Activated CD8-positive, alpha-beta memory T cell treated with anti-CD3 and anti-CD28 coated beads, Interleukin-2, amount 50 U/mL, for 24 hours (primary cell): ENCODE data around the gene CPB1.
"Not testable (repeated sequence)": the region's sequence is repeated elsewhere in the genome, so short reads cannot be mapped to it uniquely, and the experiment has no call there.

ENCODE experiments used
- DNase-seq: peaks from one replicate; pipeline ENCODE4 v3.0.0-alpha.2; 2020; ENCODE audit errors: extremely low read depth

CPB1 gene

DNA sequence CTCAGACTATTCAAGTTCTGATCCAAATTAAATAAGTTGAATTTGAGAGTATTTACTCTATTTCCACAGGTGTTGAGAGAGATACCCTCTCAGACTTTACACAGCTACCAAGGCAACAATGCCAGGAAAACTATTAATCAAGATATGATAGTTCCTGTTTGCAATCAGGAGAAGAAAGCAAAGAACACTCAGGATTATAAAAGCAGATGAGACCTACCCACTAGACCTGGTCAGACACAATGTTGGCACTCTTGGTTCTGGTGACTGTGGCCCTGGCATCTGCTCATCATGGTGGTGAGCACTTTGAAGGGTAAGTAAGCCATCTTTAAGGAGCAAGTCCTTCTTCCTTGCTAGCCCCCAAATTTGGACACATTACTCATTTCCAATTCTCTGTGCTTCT lies at the start of gene CPB1:
CPB1 (plus strand) TSS at position 227 of the 400 bp plus-strand sequence; CDS start at position 240, 13 bp downstream.
- DNase-seq = no peak

DNA sequence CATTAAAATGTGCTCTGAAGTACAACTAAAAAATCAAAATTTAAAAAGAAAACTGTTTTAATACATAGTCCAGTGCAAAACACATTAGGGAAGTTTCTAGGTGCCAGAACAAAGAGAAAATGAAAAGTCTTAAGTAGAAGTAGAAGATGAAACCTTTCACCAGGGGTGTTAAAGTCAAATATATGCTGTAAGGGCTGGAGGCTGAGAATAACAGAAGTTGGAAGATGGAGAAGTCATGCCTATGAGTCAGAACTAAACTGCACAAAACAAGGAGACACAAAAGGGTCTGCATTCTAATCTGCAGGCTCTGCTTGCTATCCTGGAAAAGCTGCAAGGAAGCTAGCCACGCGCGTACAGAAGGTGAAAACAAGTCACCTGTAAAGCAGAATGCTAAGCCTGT lies 48.7 kb upstream of the CPB1 start:
- DNase-seq = no peak

DNA sequence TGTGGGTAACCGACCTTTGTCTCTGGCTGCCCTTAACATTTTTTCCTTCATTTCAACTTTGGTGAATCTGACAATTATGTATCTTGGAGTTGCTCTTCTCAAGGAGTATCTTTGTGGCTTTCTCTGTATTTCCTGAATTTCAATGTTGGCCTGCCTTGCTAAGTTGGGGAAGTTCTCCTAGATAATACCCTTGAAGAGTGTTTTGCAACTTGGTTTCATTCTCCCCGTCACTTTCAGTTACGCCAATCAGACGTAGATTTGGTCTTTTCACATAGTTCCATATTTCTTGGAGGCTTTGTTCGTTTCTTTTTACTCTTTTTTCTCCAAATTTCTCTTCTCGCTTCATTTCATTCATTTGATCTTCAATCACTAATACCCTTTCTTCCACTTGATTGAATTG lies 42.6 kb upstream of the CPB1 start:
- DNase-seq = not testable (repeated sequence)

DNA sequence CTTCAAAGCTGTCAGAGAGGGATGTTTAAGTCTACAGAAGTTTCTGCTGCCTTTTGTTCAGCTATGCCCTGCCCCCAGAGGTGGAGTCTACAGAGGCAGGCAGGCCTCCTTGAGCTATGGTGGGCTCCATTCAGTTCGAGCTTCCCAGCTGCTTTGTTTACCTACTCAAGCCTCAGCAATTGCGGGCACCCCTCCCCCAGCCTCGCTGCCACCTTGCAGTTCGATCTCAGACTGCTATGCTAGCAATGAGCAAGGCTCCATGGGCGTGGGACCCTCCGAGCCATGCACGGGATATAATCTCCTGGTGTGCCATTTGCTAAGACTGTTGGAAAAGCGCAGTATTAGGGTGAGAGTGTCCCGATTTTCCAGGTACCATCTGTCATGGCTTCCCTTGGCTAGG lies 41.5 kb upstream of the CPB1 start:
- not testable (repeated sequence) for DNase-seq

DNA sequence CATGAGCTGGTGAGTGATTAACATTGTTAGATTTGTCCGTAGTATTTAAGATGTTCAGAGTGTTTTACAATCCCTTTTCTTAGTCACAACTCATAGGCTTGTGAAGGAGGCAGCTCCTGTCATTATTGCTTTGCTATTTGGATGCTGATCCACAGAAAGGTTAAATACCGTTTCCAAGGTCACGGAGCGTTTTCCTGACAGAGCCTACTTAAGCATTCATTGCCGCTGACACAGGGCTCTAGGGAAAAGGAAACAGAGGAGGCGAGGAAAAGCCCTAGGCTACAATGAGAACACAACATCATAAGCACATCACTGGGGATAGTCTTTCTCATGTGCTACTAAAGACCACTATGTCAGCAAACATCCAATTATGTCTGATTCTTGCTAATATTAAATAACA lies 38.5 kb upstream of the CPB1 start:
- DNase-seq = no peak

DNA sequence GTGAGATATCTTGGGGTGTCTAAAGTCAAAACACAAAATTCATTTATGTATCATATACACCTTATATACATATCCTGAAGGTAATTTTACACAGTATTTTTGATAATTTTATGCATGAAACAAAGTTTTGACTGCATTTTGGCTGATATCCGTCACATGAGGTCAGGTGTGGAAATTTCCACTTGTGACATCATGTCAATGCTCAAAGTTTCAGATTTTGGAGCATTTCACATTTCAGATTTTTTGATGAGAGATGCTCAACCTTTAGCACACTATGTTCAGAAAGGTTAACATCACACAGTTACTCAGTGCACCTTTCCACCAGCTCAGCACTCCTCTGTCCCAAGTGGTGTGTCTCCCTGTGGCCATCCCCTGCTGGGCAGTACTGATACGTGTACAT lies 37.7 kb upstream of the CPB1 start:
- no peak for DNase-seq

DNA sequence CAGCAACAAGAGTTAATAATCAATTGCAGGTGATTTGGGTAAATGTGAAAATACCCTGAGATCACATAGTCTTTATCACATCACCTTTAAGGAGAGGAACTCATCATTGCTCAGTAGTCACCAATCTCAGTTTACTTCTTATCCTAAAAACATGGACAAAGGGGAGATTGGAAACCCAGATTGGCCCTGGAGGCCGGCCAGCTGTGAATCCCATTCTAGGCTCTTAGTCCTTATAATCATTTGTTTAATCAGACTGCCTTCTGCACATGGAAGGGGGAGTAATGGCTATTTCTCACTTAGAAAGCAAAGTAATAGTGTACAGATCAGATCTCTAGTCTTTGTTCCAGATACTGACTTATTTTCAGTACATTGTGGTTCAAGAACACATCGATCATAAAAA lies 37.2 kb upstream of the CPB1 start:
- no peak for DNase-seq

DNA sequence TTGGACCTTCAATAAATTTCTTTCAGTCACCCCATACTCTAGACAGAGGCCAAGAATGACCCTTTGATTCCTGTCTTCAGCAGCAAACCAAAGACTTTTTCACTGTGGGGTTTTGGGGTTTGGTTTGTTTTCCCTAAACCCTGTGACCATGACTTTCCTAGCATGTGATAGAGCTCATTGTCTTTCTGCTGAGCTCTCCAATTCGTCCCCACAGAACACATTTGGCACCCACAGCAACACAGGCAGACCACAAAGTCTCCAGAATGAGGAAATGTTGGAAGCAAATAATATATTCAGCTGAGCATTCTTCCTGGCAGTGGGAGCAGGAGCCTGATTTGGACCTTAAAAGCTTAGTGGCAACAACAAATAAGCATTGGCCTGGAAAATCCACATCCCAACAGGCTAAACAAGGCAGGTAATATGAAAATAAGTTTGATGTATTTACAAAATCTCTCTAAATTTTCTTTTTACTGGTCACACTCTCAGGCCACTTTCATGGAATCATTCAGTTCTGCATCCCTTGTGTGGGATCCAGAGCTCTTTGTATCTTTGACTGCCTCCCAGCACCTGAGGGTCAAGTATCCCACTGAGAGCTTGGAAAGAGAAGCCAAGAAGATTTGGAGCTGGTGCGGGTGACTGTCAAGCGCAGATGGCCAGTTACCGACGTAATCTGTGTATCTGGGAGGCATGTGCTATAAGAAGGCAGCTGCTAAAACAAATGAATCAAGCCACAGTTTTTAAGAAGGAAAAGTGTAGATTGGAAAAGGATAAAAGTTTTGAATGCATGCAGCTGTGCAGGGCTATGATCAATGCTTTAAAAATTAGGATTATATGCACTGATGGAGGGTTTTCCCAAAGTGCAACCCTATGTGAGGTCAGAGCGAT lies 36.5 kb upstream of the CPB1 start:
- no peak for DNase-seq

DNA sequence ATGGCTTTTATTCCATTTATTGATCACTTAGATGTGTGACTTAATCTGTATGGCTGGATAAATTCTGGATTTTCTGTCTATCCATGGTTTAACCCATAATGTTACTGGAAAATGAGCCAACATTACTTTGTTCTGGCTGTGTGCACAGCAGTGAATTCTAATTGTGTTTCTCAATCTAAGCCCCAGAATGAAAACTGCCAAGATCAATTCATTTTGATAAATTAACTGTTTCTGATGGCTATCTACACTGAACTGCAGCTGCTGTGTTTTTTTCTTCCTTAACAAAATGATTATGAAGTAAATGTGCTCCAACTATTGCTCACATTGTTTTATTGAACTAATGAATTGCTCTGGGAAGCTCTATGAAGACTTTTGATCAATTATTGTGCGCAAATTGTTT lies 35.7 kb upstream of the CPB1 start:
- no peak for DNase-seq

DNA sequence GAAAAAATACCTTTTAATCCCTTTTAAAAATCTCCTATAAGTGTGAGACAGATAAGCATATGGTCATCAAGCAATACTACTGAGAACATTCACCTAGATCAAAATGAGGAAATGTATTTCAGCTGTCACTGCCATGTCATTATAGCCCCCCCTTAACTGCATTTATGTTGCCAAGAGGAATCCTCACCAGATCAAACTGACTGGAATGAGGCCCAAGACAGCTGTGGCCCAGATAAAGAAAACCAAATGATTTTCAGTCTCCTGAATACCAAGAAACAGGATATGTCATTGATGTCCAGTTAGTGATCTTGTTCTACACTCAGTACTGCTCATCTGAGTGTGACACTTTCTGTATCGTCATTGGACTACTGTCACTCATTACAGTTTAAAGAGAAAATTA lies 35.1 kb upstream of the CPB1 start:
- DNase-seq = no peak

DNA sequence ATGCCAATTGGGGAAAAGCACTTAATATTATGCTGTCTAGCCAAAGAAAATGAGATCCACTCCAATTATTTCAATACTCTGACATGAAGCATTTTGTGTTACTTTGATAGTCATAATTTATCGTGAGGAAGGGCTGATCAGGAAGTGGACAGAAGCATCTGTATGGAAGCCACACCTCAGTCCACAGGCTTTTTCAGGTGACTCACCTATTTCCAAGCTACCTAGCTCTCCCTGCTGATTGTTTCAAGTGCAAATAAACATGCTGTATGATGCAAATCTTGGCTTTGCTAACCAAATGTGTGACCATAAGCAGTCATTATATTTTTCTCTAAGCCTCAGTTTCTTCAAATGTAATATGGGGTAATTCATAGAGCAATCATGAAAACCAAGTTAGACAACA lies 30.8 kb upstream of the CPB1 start:
- no peak for DNase-seq

DNA sequence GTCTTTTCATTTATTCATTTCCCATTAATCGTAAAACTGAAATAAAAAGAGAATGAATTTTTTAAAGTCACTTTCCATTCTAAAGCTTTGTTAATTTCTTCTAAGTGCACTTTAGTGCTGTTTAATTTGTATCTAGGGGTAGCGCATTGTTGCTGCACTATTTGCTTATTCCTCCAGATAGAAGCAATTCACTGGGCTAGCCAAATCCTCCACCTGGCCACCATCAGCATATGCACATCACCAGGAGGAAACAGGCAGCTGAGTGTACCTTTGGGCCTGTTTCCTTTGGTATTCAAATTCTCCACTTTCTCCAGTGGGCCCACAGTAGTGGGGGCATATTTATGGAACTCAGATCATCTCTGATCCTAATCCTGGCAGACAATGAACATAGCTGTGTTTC lies 29.8 kb upstream of the CPB1 start:
- no peak for DNase-seq

DNA sequence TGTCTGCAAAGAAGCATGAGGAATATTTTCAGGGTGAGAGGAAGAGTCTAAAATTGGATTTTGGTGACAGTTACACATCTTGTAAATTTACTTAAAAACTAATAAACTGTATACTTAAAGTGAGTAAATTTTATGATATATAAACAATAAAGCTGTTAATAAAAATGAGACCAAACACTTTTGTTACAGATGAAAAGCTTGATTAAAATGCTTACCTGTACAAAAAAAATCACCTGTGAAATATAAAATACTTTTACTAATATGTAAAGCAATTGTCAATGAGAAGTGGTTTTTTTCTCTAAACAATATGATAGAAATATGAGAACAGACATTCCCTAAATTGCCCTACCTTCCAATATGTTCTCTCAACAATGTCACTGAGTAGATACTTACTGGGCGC lies 27.2 kb upstream of the CPB1 start:
- no peak for DNase-seq

DNA sequence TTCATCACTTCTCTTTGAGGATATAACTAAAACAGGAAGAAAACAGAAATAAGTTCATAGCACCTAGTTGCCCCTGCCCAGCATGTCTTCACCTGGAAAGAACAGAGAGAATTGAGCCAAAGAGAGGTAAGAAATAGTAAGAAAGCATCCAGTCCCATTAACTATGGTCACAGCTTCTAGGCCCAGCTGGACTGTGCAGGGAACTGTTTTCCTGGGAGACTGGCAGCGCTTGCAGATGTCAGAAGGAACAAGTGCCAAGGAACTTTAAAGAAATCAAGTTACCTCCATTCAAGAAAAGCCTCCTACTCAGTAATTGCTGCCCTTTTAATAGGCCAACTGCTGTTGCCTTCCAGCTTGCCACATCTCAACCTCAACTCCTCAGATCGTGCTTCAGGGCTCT lies 17.8 kb upstream of the CPB1 start:
- DNase-seq = no peak

DNA sequence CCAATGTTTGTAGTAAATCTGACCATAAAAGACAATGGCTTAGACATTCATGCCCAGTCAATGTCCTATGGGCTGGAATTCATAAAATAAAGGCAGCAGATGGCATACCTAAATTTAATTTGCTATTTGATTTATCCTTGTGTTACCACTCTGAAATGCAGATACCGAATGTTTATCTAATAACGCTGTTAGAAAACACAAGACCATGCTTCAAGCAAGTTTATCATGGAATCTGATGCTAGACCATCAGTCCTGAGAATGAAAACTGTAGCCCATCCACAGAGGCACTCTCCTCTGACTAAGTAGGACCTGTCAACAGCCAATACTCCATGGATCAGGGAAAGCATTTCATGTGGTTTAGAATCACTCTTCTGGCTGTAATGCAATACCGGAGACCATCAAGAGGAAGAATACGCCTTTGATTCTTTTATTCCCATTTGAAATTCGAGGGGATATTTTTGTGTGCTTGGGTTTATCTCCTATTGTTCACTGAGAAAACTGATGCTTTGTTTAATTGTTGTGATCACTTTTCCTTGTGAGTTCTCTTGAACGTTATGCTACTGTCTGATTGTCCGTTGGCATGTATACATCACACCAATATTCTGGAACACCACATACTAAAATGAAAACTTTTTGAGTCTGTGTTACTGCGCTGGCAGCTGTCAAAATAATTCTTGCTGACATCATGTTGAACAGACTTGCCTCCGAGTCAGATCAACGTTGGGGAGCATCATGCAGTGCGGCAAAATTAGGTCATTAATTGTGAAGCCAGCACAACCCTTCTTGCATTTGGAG lies 12.1 kb upstream of the CPB1 start:
- no peak for DNase-seq

DNA sequence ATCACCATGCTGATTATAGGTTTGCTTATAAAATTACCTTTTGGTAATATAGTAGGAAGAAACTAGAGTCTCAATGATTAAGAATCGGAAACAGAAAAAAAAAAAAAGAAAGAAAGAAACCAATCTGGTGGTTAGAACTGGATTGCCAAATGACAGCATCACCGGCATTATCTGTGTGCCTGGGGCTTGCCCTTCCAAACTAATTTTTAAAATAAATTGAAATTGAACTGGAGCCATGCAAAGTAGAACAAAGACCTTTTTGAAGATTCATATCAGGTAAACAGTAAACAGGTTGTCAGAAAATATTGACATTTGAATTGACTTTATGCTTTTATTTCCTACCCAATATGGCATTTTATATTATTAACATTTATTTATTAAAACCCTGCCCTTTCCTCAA lies 11.2 kb upstream of the CPB1 start:
- no peak for DNase-seq

DNA sequence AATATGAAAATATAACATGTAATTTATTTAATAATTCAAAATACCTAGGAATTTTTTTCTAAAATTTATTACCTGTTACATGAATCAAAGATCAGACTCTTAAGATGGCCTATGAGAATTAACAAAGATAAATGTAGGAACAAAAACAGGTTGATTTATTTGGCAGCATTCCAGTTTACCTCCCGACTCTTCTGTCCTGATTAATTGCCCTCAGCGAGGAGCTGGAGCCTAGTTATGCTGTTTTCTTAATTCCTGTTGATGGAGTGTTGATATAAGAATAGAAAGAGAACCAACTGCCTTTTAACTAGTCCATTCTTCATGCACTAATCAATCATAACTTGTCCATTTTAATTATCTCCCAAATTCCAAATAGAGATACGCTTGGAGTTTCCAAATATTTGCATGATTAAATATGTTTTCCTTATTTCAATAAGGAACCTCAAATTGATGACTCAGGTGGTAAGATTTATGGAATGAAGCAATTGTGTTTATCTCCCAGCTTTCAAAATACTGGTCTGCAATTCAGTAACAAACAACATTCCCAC lies 10.6 kb upstream of the CPB1 start:
- no peak for DNase-seq

DNA sequence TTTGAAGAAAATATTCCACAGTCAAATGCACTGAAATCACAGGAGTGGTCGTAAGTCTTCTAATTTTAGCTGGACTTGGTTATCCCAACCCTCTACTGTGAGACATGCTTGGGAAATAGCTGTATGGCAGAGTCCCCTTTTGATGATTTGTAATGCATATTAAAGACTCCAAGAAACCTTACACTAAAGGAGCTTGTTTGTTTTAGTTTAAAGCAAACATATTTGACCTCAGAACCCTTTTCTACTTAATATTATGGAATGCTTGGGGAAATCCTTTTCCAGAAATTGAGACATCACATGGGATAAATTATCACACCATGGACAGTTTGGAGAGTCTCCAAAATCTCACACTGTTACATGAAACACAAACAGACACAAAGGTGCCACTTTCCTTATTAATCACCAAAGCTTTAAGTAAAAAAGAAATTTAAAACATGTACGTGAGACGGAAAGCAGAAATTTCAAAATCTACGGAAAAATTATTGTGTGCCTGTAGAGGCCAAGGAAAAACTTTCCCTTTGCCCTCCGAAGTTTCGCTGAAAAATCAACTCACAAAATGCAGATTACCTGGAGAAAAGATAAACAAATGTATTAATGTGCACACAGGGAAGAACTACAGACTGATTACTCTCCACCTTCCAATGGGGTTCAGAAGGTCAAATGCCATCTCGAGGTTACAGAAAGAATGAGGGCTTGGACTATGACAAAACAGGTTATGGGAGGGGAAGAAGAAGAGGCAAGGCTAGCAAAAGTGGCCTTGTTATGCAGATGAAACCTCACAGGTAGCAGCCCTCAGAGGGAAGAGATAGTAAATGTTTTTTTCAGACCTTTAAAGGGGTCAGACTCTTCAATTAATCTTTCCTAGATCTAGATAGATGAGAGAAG lies 7.0 kb upstream of the CPB1 start:
- DNase-seq = no peak

DNA sequence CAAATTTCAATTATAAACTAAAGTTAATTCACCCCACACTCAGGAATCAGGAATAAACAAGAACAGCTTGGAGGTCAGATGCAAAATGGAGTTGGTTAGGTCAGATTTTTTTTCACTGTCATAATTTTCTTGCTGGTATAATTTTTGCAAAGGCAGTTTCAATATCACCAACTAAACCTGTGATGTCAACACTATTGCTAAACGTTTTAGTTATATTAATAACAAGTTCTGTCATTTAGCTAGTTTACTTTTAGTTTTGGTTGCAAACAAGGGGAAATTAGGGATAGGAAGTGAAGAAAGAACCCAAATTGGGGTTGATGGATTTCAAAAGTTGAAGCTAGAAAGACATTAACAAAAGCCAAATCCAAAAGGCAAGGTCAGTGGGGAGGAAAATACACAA lies 4.6 kb upstream of the CPB1 start:
- no peak for DNase-seq

DNA sequence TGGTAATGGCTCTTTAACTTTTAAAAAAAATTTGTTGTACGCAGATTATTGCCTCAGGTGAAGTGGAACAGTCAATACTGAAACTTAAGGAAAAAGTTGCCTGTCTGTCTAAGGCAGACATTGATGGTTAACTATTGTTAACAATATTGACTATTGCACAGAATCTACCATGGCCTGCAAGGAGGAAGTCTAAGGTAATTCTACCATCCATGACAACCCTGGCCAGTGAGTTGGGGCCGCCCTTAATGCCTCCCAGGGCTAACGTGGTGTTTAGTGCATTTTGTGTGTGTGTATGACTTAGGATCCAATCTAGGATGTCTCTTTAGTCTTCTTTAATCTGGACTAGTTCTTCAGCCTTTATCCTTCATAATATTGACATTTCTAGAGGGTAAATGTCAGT lies 2.1 kb upstream of the CPB1 start:
- DNase-seq = no peak

DNA sequence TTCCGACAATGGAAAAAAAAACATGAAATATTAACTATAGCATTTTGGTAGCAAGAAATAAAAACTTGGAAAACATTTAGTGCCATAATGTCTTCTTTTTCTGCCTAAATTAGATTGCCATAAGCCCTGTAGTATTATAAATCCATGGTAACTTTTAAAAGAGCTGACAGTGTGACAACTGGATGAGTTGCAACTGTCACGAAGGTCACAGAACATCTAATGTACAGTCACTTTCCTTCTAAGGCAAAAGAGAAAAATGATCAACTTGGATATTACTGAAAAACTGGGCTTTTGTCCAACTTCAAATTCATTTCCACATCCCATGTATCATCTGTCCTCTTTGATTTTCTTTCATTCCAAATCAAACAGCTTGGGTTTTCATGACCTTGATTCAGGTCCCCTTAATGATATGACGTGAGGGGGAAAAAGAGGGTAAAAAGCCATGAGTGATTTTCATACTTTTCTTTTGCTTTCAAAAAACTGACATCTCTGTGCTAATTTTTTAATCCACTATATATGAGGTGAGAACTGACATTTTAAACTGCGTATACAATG lies 602 bp downstream of the CPB1 start:
- DNase-seq = no peak

DNA sequence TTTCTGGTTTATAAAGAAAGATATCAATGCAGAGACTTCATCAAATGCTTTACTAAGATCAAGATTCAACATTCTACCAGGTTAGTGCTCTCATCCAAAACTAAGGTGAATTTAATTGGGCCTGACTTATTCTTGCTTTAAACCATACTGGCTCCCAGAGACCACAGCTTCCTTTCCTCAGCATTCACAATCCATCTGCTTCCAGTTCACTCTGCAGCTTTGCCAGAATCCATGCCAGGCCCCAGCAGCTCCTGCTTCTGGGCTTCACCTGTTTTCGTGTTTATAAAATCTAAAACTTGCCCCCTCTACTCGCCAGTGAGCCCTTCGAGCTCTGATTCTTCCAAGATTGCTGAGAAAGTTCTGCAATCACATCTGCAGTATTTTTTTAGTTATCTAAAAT lies 2.3 kb downstream of the CPB1 start:
- DNase-seq = no peak
